ENCODE data around the gene MOGAT1.
"Not testable (repeated sequence)": the region's sequence is repeated elsewhere in the genome, so short reads cannot be mapped to it uniquely, and the experiment has no call there.

Gene MOGAT1

DNA sequence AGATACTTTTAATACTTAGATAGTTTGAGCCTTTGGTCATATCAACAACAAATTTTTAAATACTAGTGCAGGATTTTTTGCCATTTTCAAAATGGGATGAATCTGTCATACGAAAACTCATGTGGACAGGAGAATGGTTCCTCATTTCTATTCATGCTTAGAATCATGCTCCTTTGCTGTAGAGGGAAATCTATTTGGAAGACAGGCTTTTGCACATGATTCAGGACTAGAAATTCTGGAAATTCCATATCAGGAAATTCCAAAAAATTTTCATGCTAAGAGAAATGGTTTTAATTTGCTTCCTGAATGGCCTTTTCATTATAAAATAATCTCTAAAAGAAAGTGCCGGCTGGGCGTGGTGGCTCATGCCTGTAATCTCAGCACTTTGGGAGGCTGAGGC, 39.3 kb downstream of the MOGAT1 start:
- DNase-seq (ENCODE audit: low read depth) = no peak

DNA sequence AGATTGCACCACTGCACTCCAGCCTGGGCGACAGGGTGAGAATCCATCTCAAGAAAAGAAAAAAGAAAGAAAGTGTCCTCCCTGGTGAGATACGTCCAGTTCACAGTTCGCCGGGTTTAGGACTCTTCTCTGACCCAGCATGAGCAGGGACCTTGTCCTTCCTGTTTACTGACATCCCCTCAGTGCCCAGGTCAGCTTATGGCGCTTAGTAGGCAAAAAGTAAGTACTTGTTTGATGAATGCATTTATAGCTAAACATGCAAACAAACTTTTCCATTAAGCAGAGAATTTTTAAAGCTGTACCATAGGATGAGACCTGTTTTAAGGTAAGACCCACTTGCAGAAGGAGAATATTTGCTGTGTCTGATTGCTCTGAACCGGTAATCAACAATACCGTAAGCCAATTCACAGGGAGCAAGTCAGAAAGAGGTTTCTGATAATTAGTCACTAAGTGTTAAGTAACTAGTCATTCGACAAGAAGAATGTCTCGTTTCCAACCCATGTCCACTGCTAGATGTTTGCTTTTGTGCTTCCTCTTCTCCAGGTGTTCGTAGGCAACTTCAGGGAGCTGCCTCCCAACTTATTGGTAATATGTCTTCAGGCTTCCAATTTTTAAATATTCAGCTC, 40.0 kb downstream of the MOGAT1 start:
- DNase-seq (ENCODE audit: low read depth) = no peak

DNA sequence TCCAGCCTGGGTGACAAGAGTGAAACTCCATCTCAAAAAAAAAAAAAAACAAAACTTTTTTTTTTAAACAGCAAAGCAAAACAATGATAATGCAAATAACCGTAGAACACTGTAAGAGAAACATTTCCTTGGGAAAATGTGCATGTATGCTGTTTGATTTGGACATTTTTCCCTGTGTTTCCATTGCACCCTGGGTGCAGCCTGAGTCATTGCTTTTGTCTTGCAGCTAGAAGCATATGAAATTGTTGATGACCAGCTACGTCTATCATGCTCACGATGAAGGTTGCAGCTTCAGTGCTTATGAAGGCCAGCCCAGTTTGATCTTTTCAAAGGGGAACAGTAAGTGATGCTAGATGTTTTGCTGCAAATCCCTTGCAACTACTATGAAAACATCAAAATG, 41.5 kb downstream of the MOGAT1 start:
- DNase-seq (ENCODE audit: low read depth) = no peak

DNA sequence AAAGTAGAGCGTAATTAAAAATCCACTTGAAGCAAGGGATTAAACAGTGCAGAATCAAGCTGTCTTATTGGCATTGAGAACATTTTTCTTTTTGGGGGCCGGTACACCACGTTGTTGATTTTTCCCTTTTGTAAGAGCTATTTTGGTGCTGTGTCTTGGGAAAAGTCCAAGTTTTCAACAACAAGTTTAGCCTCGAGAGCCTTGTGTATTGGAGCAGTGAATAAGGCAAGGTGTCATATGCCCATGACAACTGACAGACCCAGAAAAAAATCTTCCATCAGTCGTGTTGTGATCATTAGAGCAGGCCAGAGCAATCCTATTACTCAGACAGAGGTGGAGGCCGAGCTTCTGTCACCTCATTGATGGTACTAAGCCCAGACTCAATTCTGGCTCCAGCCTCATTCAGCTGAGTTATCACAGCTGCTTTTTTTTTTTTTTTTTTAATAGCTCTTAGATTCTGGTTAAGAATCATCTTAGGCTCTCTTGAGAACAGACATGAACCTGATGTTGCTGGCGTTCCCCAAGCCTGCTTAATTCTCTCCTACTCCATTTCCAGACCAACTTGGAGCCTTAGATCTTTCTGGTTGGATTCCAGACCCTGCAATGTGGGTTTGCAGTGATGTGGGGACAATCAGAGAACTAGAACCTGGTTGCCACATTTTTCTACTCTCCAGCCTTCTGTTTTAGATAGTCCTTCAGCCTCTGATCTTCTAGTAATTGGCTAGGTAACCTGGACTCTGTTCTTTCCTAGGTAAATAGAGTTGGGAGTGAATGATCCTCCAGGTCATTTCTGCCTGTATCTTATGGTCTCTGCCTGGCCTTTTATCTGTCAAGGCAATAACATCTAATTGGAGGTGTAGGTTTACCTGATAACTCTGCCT, 43.1 kb downstream of the MOGAT1 start:
- DNase-seq (ENCODE audit: low read depth) = no peak

DNA sequence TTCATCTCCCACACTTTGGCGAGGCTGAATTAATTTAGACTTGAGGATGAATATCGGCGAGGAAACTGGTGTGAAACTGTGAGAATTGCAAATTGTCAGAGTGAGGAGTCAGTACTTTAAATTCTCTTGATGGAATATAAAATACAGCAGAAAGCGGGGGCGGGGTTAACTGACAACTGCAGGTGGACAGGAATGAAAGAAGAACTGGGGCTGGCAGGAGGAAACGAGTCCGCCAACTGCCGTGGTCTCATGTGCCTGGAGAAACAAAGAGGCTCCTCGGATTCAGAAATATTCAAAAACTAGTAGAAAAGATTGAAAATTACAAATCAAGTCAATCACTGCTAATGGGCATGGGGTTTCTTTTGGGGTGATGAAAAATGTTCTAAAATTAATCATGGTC, 44.3 kb downstream of the MOGAT1 start:
- no peak for DNase-seq (ENCODE audit: low read depth)

DNA sequence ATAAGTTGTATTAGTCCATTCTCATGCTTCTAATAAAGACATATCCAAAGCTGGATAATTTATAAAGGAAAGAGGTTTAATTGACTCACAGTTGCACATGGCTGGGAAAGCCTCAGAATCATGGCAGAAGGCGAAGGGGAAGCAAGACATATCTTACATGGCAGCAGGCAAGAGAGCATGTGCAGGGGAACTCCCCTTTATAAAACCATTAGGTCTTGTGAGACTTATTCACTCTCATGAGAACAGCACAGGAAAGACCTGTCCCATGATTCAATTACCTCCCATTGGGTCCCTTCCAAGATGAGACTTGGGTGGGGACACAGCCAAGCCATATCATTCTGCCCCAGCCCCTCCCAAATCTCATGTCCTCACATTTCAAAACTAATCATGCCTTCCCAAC, 48.3 kb downstream of the MOGAT1 start:
- not testable (repeated sequence) for DNase-seq (ENCODE audit: low read depth)

DNA sequence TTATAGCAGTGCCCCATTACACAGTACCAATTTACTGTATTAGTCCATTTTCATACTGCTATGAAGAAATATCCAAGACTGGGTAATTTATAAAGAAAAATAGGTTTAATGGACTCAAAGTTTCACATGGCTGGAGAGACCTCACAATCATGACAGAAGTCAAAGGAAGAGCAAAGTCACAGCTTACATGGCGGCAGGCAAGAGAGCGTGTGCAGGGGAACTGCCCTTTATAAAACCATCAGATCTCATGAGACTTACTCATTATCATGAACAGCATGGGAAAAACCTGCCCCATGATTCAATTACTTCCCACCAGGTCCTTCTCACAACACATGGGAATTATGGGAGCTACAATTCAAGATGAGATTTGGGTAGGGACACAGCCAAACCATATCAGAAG, 50.1 kb downstream of the MOGAT1 start:
- not testable (repeated sequence) for DNase-seq (ENCODE audit: low read depth)

DNA sequence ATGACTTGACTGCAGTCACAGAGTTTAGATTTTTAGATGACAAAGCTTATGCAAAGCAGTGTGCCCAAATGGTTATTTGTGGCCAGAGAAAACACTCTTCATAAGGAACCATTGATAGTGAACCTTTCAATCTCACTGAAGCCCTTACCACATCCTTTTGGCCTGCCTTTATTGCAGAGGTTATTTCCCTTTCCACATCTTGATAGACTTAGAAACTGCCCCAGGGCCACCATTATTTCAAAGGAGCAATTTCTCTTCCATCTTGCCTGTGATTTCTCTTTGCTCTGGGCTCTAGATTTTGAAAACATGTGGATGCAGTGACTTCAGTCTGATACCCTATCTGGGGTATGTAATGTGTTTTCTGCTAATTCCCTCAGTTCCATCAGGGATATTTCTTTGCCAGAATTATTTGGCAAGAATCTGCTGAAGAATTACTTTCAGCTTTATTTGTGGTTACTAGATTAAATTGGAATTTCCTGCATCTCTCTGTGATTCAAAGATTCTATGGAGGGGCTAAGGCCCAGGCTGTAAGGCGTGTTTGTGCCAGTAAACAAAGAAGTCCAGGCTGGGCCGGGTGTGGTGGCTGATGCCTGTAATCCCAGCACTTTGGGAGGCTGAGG, 51.0 kb downstream of the MOGAT1 start:
- no peak for DNase-seq (ENCODE audit: low read depth)

DNA sequence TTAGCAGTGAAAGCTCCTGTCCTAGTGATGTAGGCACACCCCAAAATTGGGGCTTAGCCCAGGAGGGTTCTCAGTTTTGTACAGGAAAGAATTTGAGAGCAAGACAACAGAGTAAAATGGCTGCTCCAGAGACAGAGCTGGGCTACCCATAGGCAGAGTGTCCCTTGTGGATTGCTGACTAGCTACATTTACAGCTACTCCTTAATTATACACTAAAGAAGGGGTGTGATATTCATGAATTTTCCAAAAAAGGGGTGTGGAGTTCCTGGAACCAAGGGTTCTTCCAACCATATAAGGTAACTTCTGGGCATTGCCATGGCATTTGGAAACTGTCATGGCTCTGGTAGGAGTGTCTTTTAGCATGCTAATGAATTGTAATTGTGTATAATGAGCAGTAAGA, 52.8 kb downstream of the MOGAT1 start:
- no peak for DNase-seq (ENCODE audit: low read depth)

DNA sequence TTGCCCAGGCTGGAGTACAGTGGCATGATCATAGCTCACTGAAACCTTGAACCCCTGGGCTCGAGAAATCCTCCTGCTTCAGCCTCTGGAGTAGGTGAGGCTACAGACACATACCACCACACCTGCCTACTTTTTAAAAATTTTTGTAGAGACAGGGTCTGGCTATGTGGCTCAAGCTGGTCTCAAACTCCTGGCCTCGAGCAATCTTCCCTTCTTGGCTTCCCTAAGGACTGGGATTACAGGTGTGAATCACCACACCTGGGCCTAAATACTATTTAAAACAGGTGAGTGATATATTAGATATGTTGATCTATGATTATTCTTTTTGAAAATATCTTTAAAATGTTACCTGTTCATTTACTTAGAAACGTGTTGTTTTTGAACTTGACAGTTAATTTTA, 57.2 kb downstream of the MOGAT1 start:
- no peak for DNase-seq (ENCODE audit: low read depth)

DNA sequence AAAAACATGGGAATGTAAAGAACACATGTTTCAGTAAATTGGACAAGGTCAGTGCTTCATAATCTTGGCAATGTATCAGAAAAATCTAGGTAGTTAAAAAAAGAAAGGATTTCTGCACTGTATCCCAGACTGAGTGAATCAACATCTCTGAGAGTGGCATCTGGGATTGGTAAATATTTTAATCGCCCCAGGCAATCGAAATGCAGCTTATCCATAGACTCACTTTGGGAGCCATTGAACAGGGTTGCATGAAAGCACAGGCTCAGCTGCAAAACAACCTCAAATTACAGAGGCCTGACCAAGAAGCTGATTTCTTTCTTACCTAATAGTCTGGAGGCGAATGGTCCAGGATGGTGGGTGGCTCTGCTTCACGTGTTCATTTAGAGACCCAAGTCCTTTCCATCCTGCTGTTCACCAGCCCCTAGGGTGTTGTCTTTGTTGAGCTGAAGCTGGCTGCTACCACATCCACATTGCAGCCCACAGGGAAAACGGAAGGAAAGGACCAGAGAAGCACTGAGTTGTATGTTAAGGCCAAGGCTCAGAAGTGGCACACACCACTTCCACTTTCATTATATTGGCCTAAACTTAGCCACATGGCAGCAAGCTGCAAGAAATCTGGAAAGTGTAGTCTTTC, 59.0 kb downstream of the MOGAT1 start:
- DNase-seq (ENCODE audit: low read depth) = no peak

DNA sequence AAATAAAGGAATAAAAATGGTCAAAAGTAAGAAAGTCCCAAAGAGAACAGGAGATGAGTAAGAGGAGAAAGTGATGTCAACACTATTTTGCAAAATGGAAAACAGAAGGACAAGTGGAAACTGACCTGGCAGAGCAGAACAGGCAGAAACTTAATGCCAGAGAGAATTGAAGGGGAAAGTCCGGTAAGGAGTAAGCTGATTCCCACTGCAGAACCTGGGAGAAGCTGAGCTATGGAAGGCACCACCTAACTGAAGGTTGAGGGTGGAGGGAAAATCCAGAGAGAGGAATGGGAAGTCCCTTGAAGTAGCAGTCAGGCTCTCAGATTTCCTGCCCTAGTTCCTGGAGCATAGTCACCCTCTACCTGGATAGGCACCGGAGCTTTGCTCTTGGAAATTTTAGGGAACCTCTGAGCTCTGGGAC, 59.8 kb downstream of the MOGAT1 start:
- DNase-seq (ENCODE audit: low read depth) = no peak

DNA sequence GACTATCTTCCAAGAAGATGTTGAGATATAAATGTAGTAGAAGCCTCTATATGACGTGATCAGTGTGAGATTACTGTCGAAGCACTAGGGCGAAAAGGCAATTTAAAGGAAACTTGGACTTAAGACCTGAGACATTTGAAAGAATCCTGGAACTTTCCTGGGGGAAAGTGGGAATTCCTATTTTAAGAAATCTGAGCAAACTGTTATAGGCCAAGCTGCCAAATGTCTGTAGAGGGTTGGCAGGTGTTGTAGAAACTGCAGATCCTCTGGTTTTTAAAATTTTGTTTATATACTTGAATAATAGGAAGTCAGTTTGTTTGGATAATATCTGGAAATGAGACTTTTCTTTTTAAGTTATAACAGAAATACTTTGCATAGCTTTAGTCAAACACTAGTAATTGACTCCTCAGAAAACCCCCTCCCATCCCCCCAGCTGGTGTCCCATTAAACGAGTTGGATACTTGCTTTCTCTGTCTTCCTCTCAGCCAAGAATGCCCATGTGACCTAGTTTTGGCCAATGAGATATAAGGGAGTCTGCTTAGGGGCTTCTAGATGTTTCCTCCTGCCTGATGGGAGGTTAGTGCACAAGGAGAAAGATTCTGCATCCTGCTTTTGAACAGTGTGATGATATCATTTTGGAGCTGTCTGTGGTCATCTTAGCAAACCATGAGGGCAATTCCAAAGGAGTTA, 61.2 kb downstream of the MOGAT1 start:
- DNase-seq (ENCODE audit: low read depth) = no peak

DNA sequence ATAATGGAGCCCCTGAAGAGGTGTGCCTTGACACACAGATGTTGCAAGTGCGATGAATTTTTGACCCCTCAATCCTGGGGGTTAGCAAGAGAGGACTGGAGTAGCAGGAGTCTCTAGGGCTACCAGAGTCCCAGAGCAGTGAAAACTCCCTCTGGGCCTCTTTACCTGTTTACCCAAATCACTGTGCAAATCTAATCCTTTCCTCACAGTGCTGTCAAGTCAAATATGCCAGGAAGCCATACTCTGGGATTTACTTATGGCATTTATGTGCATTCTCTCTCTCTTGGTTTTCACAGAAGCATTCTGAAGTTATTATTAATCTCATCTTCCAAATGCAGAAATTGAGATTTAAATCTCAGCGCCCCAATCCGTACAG, 62.0 kb downstream of the MOGAT1 start:
- no peak for DNase-seq (ENCODE audit: low read depth)

DNA sequence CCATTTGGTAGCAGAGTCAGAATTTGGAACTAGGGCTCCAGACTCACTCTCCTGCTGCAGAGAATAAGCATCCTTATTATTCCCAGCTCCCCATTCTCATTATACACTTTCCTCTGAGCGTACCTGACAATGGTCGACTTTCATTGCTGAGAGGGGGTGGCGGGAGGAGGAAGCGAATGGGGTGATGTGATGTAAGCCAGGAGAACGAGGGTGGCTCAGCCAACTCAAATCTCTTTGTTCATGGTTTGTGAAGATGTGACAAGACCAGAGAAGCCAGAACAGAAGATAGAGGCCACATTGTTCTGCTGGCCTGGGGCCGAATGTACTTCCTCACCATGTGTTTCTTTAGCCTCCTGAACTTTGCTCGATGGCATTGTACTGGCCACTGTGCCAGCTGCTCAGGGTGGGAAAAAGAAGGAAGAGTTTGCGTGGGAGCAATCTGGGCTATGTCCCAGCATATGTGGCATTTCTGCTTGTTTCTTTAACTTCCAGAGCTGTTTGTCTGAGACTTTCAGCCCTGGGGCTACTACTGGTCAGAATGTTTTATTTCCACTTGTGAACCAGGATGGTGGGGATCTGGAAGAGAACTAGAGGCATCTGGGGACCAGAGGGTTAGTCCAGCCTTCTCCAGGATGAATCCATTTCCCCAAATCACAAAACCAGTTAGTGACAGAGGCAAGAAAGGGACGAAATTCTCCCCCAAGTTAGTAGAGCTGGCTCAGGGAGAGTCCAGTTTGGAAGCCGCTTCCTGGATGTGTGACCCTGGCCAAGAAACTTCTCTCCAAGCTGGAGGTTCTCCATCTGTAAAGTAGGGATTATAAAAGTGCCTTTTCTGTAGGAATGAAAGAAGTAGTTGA, 62.6 kb downstream of the MOGAT1 start:
- DNase-seq (ENCODE audit: low read depth) = no peak

DNA sequence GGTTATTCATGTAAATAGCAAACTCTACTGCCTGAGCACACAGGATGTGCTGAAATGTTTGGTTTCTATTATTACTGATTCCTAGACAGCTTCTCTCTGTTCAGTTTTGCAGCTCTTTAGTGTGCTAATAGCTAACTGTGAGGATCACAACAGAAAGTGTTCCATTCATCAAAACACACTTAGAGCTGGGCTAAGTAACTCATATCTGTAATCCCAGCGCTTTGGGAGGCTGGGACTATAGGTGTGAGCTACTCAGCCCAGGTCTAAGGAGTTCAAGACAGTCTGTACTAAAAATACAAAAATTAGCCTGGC, 63.2 kb downstream of the MOGAT1 start:
- no peak for DNase-seq (ENCODE audit: low read depth)

DNA sequence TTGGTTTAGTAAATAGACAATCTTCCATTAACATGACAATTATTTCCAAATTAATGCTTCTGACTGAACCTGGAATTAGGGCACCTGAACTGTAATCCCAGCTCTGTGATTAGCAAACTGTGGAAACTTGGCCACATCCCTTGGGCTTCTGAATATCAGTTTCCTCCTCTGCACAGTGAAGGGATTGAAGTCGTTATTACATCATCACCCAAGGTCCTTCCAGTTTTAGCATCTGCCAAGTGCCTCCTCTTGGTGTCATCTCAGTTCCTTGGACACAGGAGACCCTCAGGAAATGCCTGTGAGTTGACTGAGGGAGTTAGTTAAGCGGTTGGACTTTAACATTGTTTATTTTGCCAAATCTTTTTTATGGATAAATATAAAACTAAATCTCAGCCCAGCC, 64.8 kb downstream of the MOGAT1 start:
- DNase-seq (ENCODE audit: low read depth) = no peak

DNA sequence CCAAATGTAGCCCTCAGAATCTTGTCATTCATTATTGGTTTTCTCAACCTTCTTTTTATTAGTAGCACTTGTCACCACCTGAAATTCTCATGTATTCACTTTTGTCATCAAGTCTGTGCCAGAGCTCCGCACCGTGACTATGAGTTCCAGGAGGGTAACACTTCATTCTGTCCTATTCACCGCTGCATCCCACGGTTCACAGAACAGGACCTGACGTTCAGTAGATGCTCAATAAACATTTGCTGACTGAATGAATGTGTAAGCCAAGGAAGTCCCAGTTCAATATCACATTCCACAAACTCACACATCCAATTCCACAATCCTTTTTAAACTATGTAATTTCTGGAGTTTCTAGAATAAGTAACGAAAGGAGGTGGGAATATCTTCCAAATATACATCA, 65.5 kb downstream of the MOGAT1 start:
- DNase-seq (ENCODE audit: low read depth) = no peak

DNA sequence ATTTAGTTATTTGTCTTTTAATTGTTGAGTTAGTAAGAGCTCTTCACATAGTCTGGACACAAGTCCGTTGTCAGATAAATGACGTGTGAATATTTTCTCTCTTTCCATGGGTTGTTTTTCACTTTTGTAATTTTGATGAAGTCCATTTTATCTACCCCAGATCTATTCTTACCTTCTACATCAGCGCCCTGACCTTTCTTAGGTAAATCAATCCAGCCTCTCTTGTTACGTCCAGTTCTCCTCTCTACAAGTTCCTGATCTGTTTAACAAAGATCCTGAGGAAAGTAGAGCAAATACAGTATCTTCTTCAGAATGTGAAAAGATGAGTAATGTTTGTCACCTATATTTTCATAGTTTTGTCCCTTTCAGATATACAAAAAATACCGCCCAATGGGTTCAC, 66.9 kb downstream of the MOGAT1 start:
- DNase-seq (ENCODE audit: low read depth) = no peak

DNA sequence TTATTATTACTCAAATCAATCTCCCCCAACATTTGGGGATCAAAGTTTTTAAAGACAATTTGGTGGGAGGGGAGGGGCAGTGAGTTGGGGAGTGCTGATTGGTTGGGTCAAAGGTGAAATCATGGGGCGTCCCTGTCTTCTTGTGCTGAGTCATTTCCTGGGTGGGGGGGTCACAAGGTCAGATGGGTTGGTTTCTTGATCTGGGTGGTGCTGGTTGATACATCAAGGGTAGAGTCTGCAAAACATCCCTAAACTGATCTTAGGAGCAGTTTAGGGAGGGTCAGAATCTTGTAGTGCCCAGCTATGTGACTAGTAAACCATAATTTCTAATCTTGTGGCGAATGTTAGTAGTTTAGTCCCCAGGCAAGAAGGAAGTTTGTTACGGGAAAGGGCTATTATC, 67.4 kb downstream of the MOGAT1 start:
- no peak for DNase-seq (ENCODE audit: low read depth)

DNA sequence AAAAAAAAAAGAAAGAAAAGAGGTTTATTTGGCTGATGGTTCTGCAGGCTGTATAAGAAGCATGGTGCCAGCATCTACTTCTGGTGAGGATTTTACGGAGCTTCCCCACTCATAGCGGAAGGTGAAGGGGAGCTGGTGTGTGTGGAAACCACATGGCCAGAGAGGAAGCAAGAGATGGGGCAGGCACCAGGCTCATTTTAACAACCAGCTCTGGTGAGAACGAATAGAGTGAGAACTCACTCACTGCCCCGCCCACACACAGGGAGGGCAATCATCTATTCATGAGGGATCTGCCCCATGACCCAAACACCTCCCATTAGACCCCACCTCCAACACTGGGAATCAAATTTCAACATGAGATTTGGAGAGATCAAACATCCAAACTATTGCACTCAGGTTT, 68.5 kb downstream of the MOGAT1 start:
- no peak for DNase-seq (ENCODE audit: low read depth)
